Stimulated activated CD8-positive, alpha-beta memory T cell treated with anti-CD3 and anti-CD28 coated beads, Interleukin-12 subunit alpha, Interleukin-12 subunit beta, amount 100 ng/mL, for 4 hours (primary cell): ENCODE results near the gene HNRNPA2B1.
"Not testable (repeated sequence)": the region's sequence is repeated elsewhere in the genome, so short reads cannot be mapped to it uniquely, and the experiment has no call there.

Experiments used
- DNase-seq: peaks from one replicate; pipeline ENCODE4 v3.0.0-alpha.2; 2020; ENCODE audit warnings: low read depth

The HNRNPA2B1 gene

DNA sequence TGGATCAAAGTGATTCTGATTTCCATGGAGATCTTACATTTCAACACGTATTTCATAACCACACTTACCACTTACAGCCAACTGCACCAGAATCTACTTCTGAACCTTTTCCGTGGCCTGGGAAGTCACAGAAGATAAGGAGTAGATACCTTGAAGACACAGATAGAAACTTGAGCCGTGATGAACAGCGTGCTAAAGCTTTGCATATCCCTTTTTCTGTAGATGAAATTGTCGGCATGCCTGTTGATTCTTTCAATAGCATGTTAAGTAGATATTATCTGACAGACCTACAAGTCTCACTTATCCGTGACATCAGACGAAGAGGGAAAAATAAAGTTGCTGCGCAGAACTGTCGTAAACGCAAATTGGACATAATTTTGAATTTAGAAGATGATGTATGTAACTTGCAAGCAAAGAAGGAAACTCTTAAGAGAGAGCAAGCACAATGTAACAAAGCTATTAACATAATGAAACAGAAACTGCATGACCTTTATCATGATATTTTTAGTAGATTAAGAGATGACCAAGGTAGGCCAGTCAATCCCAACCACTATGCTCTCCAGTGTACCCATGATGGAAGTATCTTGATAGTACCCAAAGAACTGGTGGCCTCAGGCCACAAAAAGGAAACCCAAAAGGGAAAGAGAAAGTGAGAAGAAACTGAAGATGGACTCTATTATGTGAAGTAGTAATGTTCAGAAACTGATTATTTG is 15.3 kb downstream of the HNRNPA2B1 start:
- DNase-seq: no peak

DNA sequence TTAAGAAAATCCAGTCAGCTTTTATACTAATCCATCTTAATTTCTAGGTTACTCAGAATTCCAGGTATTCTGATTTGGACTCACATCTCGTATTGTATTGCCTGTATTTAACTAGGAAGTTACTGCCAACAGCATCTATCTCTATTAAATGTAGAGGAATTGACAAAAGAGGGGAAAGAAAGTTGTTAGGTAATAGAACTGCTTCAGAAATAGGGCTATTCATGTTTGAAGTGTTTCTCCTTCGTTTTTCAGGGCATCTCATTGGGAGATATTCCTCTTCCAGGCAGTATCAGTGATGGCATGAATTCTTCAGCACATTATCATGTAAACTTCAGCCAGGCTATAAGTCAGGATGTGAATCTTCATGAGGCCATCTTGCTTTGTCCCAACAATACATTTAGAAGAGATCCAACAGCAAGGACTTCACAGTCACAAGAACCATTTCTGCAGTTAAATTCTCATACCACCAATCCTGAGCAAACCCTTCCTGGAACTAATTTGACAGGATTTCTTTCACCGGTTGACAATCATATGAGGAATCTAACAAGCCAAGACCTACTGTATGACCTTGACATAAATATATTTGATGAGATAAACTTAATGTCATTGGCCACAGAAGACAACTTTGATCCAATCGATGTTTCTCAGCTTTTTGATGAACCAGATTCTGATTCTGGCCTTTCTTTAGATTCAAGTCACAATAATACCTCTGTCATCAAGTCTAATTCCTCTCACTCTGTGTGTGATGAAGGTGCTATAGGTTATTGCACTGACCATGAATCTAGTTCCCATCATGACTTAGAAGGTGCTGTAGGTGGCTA is 16.1 kb downstream of the HNRNPA2B1 start:
- not testable (repeated sequence) for DNase-seq

DNA sequence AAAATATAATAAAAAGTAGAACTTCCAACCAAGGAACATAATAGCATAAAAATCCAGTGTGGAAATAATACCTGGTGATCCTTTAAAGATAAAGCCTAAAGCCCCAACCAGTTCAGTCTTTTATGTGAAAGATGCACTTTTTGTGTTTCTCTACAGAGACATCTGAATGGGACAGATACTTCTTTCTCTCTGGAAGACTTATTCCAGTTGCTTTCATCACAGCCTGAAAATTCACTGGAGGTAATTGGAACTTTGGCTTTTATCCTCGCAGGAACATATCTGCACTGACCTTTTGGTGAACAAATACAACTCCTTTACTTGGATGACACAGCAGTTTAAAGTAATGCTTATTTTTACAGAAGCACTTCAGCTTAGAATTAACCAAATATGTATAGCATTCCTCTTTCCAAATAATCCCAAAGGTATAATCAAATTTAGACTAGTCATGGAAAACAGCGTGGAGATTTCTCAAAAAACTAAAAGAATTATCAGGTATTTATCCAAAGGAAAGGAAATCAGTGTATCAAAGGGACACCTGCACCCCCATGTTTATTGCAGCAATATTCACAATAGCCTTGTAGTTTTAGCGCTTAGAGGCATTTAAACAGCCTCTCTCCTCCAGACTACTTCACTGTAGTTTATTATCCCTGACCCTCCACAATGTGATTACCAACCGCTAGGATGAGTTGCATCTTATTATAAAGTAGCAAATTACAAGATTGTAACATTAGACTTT is 16.8 kb downstream of the HNRNPA2B1 start:
- no peak for DNase-seq

DNA sequence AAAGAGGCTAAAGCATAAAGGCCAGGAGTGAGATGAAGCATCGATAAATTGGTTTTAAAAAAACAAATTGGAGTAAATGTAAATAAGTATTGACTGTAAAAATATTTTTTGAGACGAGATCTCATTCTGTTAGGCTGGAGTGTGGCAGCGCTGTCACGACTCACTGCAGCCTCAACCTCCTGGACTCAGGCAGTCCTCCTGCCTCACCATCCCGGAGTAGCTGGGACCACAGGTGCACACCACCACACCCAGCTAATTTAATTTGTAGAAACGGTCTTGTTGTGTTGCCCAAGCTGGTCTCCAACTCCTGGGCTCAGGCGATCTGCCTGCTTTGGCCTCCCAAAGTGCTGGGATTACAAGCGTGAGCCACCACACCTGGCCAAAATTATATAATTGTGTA is 17.8 kb downstream of the HNRNPA2B1 start:
- DNase-seq: no peak

DNA sequence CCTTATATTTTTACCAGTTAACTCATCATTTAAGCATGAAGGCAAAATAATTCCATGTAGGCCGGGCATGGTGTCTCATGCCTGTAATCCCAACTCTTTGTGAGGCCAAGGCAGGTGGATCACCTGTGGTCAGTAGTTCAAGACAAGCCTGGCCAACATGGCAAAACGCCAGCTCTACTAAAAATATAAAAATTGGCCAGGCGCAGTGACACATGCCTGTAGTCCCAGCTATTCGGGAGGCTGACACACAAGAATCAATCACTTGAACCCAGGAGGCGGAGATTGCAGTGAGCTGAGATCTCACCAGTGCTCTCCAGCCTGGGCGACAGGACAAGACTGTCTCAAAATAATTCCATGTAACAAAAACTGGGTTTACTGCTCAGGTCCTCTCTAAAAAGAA is 18.3 kb downstream of the HNRNPA2B1 start:
- DNase-seq: no peak

DNA sequence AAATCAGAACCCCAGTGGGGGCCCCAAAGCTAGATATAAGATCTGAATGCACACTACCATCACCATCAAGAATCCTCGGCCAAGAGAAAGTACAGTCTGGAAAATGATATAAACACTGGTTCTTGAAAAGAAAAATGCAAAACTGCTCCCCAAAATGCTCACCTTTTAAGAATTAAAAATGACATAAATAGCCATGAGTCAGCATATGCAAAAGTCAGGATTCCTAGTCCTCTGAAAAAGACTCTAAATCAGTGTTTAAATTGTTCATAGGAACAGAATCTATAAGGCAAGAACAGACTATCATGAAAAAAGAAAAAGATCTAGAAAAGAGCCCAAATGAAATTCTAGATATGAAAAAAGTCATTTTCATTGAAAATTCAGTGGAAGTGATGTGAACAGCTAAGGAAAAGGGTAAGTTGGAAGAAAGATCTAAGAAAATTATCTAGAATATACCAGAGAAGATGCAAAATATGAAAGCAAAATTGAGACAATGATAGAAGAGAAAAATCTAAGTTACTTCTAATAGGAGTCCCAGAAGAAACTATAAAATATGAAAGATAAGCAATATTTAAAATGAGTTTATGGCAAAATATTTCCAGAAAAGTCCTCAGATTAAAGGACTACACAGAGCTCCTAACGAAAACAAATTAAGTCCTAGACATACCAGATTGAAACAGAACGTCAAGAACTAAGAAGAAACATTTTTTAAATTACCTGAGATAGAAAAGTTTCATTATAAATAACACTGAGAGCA is 18.9 kb downstream of the HNRNPA2B1 start:
- no peak for DNase-seq

DNA sequence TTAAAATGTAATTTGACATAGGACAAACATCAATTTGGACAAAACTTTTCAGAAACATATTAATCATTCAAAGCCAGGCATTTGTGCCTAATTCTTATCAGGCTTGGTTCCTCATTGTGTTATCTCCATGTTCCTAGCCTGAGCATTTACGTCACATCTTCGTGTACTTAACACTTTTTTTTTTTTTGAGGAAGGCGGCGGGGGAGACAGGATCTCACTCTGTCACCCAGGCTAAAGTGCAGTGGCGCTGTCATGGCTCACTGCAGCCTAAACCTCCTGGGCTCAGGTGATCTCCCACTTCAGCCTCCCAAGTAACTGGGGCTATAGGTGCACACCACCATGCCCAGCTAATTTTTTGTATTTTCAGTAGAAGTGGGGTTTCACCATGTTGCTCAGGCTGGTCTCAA is 19.8 kb downstream of the HNRNPA2B1 start:
- DNase-seq: no peak

DNA sequence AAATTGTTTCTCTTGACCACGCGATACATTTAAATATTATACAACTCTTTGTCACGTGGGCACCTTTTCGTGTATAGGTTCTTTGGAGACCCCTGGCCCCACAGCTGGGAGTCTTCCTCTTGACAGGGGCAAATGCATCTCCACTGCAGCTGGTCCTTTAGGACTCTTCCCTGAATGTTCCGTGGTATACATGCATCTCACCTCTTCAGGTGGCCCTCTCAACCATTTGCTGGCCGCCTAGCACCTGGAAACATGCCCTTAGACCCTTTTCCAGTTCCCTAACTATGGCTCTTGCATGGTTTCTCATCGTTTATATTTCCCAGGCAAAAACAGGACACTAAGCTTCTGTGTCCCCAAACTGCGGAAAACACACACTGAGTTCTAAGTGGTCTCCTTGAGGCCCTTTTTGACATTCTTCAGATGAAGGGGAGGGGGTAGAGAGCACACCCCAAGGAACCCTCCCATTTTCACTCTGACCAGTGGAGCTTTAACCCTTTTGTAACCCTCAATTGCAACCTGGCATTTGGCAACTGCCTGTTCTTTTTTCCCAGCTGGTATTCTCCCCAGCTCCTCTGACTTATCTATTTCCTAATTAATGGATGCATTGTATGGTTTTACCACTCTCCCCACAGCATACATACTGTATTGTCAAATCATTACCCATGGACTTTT is 20.6 kb downstream of the HNRNPA2B1 start:
- no peak for DNase-seq

DNA sequence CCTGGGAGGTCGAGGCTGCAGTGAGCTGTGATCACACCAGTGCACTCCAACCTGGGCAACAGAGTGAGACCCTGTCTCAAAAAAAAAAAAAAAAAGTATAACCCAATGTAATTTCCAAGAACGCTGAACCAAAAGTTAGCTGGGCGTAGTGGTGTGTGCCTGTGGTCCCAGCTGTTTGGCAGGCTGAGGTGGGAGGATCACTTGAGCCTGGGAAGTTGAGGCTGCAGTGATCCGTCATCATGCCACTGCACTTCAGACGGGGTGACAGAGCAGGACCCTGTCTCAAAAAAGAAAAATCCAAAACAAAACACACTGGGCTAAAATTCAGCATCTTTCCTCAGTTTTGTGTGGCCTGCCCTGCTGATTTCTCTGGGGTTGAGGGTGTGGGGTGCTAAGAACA is 21.1 kb downstream of the HNRNPA2B1 start:
- DNase-seq: no peak

DNA sequence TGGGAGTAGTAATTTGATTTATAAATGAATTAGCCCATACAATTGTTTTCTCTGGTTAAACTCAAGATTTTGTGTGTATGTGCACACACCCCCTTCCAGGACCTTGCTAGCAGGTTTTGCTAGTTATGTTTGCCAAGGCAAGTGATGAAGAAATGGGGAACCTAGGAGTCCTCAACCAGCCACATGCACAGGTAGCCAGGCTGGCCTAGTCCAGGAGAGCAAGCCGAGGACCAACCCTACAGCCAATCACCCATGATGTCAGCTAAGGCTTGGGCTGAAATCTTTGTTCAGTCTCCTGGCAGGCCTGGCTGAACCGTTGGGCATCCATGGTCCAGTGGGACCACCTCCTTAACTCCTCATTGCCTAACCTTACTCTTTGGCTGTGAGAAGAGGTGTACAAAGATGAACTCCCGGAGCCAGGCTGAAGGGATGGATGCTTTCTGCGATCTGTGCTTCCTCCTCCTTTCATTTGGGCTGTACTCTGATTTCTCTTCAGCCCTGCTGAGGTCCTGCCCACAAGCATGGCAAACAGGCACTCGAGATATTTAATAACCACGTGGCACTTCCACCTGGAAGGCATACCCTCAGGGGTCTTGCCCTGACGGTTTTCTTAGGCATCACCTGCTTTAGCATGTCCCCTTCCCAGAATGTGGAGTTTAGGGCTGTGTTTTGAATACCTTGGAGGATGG is 22.1 kb downstream of the HNRNPA2B1 start:
- DNase-seq: no peak

DNA sequence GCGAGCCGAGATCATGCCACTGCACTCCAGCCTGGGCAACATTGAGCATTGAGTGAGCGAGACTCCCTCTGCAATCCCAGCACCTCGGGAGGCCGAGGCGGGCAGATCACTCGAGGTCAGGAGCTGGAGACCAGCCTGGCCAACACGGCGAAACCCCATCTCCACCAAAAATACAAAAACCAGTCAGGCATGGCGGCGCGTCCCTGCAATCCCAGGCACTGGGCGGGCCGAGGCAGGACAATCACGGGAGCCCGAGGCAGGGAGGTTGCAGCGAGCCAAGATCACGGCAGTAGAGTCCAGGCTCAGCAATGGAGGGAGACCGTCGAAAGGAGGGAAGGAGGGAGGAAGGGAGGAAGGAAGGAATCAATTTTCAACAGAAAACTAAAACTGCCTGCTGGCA is 23.3 kb downstream of the HNRNPA2B1 start:
- DNase-seq: not testable (repeated sequence)

DNA sequence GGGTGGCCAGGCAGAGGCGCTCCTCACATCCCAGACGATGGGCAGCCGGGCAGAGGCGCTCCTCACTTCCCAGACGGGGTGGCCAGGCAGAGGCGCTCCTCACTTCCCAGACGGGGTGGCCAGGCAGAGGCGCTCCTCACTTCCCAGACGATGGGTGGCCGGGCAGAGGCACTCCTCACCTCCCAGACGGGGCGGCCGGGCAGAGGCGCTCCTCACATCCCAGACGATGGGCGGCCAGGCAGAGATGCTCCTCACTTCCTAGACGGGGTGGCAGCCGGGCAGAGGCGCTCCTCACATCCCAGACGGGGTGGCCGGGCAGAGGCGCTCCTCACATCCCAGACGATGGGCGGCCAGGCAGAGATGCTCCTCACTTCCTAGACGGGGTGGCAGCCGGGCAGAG is 23.9 kb downstream of the HNRNPA2B1 start:
- DNase-seq: not testable (repeated sequence)

DNA sequence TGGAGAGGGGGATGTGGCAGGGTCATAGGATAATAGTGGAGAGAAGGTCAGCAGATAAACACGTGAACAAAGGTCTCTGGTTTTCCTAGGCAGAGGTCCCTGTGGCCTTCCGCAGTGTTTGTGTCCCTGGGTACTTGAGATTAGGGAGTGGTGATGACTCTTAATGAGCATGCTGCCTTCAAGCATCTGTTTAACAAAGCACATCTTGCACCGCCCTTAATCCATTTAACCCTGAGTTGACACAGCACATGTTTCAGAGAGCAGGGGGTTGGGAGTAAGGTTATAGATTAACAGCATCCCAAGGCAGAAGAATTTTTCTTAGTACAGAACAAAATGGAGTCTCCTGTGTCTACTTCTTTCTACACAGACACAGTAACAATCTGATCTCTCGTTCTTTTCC is 24.6 kb downstream of the HNRNPA2B1 start:
- DNase-seq: not testable (repeated sequence)

DNA sequence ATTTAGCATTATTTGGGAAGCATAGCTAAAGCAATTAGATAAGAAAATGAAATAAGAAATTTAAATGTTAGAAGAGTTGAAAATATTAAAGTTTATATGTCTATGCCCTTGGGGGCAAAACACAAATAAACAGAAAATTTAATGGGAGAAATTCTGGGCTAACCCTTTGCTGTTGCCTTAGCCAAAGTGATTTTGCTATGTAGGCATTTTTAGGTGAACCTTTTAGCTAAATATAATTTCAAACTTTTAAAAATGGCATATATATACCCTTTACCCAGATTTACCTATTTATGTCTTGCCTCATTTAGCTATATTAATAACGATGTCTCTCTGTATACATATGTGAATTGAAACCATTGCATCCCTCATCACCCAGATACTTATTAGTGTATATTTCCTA is 28.5 kb downstream of the HNRNPA2B1 start:
- DNase-seq: no peak

DNA sequence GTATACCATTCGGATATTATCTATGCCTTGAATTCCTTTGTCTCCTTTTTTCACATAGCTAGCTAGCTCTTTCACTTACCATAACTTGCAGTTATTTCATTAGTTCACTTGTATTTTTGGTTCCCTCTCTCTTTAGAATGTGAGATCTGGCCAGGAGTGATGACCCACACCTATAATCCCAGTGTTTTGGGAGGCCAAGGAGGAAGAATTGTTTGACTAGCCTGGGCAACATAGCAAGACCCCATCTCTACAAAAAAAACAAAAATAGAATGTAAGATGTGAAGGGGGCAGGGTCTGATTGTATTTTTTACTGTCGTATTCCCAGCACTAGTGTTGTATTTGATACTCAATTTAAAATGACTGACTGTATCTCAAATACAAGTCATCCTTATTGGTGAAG is 28.9 kb downstream of the HNRNPA2B1 start:
- no peak for DNase-seq

DNA sequence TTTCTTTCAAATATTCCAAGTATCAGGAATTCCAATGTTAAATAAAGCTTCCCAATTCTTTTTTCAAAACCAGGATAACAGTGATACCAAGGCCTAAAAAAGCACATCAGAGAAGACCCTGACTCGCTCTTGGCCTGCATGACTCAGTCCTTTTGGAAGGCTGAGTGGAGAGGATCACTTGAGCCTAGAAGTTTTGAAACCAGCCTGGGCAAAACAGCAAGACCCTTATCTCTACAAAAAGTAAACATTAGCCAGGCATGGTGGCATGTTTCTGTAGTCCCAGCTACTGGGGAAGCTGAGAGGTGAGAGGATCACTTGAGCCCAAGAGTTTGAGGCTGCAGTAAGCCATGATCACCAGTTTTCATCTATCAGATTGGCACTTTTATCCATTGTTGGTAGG is 29.9 kb downstream of the HNRNPA2B1 start:
- DNase-seq: no peak

DNA sequence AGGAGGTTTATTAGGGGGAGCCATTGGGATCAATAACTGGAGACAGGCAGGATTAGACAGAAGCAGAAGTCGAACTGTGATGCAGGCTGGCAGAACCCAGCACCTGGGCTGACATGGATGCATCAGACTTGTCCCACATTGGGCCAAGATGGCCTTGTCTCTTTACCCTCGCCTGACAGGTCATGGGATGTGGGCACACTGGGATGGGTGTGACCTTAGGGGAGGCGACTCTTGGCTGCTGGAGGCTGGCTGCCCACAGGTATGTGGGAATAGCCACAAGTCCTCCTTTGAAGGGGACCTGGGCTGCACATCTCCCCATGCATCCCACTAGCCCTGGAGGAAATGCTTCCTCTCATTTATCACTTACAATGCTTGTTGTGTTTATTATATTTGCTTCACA is 31.3 kb downstream of the HNRNPA2B1 start:
- no peak for DNase-seq

DNA sequence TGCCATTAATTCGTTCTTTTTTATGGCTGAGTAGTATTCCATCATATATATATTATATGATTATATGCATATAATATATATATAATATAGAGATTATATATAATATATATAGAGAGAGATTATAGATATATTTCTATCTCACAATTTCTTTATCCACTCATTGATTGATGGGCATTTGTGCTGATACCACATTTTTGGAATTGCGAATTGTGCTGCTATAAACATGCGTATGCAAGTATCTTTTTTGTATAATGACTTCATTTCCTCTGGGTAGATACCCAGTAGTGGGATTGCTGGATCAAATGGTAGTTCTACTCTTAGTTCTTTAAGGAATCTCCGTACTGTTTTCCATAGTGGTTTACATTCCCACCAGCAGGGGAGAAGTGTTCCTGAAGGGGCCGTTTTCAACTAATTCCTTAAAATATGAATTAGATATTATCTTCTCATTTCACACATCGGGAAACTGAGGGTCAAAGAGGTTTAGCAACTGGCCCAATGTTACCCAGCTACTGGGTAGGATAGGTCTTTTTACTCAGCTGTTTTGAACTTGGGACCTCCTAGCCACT is 32.0 kb downstream of the HNRNPA2B1 start:
- no peak for DNase-seq

DNA sequence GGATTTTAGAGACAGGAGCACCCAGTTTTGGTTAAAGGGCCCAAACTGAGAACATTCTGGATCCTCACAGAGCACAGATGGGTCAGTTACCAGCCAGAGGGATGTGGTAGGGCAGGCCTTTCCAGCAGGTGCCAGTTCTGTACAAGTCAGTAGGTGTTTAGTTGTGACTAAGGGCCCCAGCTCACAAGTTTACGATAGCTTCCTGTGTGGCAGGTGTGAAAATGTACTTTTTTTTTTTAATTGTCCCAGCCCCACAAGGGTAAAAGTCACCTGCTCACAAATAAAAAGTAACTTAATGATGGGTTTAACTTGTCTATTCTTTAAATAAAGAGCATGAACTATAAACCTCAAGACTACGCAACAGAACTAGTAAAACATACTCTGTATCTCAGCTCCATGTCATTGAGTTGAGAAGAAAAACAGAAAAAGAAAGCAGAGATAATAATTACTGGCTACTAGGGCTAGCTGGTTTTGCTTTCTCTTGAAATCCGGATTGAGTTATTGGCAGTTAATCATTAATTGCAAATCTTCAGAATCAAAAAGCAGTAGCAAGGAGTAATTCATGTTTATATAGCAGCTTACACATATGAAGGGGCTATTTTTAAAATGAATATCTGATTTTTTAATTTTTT is 33.1 kb downstream of the HNRNPA2B1 start:
- no peak for DNase-seq

DNA sequence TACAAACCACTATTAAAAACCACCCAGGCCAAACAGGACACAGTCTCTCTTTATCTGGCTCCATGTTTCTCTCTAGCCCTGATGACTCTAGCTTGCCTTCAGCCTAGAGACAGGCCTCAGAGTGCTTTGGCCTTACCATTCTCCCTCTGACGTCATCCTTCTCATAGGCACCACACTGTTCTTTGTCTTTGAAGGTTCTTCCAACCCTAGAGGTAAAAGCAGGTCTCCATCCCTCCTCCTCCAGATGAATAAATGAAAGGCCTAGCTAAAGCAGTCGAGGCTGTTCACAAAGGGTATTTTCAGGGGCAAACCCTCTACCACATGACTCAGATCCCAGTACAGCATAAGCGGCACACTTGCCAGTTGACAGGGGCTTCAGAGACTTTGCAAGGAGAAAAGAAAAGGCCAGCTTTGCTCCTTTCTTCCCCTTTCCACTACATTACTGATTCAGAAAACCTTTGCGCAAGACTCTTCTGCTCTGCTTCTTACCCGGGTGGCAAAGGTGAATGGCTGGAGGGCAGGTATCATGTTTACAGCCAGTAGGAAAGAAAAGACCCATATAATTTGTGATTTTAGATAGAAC is 33.8 kb downstream of the HNRNPA2B1 start:
- DNase-seq: no peak
